ENCODE results near the gene TSPAN7. TPM values are rescaled to one million over a fixed set of nuclear protein-coding genes. Genes with fewer than 3 reads are reported as not detected.

Gene TSPAN7
- total RNA-seq, 1 experiment from 2014 or later, result 1.7 TPM

DNA sequence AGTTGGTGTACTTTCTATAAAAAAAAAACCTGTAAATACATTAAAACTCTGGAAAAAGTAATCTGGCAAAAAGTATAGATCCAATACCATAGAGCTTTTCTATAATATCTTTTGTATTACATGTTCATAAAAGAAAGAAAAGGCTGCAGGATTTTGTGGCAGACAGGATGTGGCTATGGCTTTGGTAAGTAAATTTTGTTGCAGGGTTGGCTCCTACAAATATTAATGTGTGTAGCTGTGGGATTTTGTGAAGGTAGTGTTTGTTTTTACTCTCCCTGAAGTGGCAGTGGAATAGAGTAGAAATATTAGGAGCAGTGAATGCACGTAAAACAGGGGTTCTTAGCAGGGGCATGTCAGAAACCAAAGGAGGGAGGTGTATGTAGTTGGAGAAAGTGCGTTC, 84.8 kb downstream of the TSPAN7 start:
- BruUV-seq (replicated peaks), result no TSS peak
- ChIA-PET POLR2A (no interaction called here), CTCF (no interaction called here)

DNA sequence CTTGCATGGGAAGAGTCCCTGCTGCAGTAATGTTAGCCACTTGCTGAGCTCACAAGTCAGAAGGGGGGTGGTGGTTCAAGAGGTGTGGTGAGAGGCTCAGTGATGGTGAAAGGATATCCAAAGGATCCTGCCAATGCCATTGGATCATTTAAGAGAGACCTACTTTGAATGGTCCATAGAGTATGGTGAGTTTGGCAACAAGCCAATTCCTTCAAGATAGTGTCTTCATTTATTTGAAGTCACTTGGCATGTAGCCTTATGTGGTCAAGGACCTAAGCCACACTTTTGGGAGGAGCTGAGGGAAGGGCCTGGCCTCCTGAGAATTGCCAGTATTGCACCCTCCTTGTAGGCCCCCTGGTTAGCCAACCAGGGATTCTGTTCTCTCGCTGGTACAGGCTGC, 87.9 kb downstream of the TSPAN7 start:
- no peaks in the 10 kb centered on the region for H3K36me3 Mint-ChIP-seq (ENCODE audit: insufficient read depth, unreplicated experiment)
- Histone ChIP-seq H3K27me3 (replicated peaks; ENCODE audit: control insufficient read depth, insufficient read depth, low read length) (no peaks in the 10 kb centered on the region), H3K4me1 (no peaks in the 10 kb centered on the region), H3K36me3 (ENCODE audit: control insufficient read depth, insufficient read depth, low read length) (no peaks in the 10 kb centered on the region), H3K4me3 (ENCODE audit: low read depth, low read length) (no peak overlapping the region), H3K9me3 (no peaks in the 10 kb centered on the region)
- no peaks in the 10 kb centered on the region for H3K9me3 Mint-ChIP-seq (ENCODE audit: unreplicated experiment)
- no peak overlapping the region for H3K27ac Mint-ChIP-seq (ENCODE audit: unreplicated experiment)
- intact Hi-C loops (cut with micrococcal nuclease; ENCODE audit: unreplicated experiment), result no loop called here
- ChIA-PET CTCF (no interaction called here), POLR2A (no interaction called here)
- BruUV-seq (replicated peaks), result no TSS peak
- H3K27me3 Mint-ChIP-seq (ENCODE audit: insufficient read depth, unreplicated experiment), result no peaks in the 10 kb centered on the region
- H3K4me1 Mint-ChIP-seq (ENCODE audit: low read depth, unreplicated experiment), result no peaks in the 10 kb centered on the region
- TF ChIP-seq, protein P1, sequence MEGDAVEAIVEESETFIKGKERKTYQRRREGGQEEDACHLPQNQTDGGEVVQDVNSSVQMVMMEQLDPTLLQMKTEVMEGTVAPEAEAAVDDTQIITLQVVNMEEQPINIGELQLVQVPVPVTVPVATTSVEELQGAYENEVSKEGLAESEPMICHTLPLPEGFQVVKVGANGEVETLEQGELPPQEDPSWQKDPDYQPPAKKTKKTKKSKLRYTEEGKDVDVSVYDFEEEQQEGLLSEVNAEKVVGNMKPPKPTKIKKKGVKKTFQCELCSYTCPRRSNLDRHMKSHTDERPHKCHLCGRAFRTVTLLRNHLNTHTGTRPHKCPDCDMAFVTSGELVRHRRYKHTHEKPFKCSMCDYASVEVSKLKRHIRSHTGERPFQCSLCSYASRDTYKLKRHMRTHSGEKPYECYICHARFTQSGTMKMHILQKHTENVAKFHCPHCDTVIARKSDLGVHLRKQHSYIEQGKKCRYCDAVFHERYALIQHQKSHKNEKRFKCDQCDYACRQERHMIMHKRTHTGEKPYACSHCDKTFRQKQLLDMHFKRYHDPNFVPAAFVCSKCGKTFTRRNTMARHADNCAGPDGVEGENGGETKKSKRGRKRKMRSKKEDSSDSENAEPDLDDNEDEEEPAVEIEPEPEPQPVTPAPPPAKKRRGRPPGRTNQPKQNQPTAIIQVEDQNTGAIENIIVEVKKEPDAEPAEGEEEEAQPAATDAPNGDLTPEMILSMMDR (IDR thresholded peaks at IDR 0.05; ENCODE audit: insufficient read depth in 1 of 2, low read depth in 1 of 2, low read length in 1 of 2, severe bottlenecking in 1 of 2, unreplicated experiment in 1 of 2), result no peak
- H3K4me3 Mint-ChIP-seq (ENCODE audit: unreplicated experiment), result no peak overlapping the region
- DNase-seq, result no peak

More for the DNA sequence above, 84.8 kb downstream of the TSPAN7 start:
- Mint-ChIP-seq H3K9me3 (ENCODE audit: unreplicated experiment) (no peaks in the 10 kb centered on the region), H3K4me3 (ENCODE audit: unreplicated experiment) (no peak overlapping the region), H3K4me1 (ENCODE audit: low read depth, unreplicated experiment) (peaks cover 14% of the 10 kb centered on the region), H3K27ac (ENCODE audit: unreplicated experiment) (no peak overlapping the region), H3K27me3 (ENCODE audit: insufficient read depth, unreplicated experiment) (no peaks in the 10 kb centered on the region), H3K36me3 (ENCODE audit: insufficient read depth, unreplicated experiment) (no peaks in the 10 kb centered on the region)
- DNase-seq, result no peak
- Histone ChIP-seq H3K27me3 (replicated peaks; ENCODE audit: control insufficient read depth, insufficient read depth, low read length) (no peaks in the 10 kb centered on the region), H3K9me3 (no peaks in the 10 kb centered on the region), H3K4me1 (no peaks in the 10 kb centered on the region), H3K36me3 (ENCODE audit: control insufficient read depth, insufficient read depth, low read length) (no peaks in the 10 kb centered on the region), H3K4me3 (ENCODE audit: low read depth, low read length) (no peak overlapping the region)
- TF ChIP-seq, protein P1 (IDR thresholded peaks at IDR 0.05; ENCODE audit: insufficient read depth in 1 of 2, low read depth in 1 of 2, low read length in 1 of 2, severe bottlenecking in 1 of 2, unreplicated experiment in 1 of 2), result no peak
- intact Hi-C loops (cut with micrococcal nuclease; ENCODE audit: unreplicated experiment), result no loop called here

DNA sequence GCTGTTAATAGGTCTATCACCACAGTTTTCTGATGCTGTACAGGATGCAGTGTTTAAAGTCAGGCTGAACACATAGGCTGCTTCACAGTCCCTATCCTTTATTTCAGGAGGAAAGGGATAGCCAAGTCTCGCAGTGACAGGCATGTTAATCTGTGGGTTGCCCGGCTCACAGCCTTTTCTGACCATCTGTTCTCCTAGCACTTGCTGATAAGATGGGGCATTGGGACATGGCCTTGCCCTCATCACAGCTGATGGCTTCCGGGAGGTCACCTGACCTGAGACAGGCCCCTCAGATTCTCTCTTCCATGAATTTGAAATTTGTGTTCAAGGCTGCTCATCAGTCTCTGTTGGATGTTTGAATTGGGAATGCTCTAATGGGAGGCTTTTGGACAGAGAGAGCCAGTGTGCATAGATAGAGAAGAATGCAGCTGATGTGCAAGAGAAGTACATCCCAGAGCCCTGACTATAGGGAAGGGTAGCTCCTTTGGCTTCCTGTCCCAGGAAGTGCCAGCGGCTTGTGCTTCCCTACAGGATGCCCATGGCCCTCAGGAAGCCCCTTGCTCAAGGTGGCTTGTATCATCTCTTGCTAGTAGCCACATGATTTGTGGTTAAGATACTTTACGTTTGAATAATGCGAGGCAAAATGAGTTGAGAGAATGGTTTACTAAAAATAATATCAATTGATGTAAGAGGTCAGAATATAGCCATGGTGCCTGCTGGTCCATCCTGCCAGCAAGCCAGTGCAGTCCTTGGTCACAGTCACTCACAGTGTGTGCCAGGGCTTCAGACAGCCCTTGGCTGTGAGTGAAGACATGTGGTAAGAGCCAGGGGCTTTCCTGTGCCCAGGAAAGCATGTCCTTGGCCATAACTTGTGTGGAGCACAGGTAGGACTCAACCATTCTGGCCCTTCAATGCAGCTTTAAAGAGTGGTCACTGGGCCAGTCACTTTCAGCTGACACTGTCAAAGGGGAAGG, 88.6 kb downstream of the TSPAN7 start:
- H3K27ac Mint-ChIP-seq (ENCODE audit: unreplicated experiment), result no peak overlapping the region
- peaks cover 5% of the 10 kb centered on the region for H3K4me1 Mint-ChIP-seq (ENCODE audit: low read depth, unreplicated experiment)
- Histone ChIP-seq H3K36me3 (ENCODE audit: control insufficient read depth, insufficient read depth, low read length) (no peaks in the 10 kb centered on the region), H3K9me3 (no peaks in the 10 kb centered on the region), H3K4me1 (no peaks in the 10 kb centered on the region), H3K27me3 (replicated peaks; ENCODE audit: control insufficient read depth, insufficient read depth, low read length) (no peaks in the 10 kb centered on the region), H3K4me3 (ENCODE audit: low read depth, low read length) (no peak overlapping the region)
- no peak for DNase-seq
- ChIA-PET CTCF (no interaction called here), POLR2A (no interaction called here)
- no peaks in the 10 kb centered on the region for H3K27me3 Mint-ChIP-seq (ENCODE audit: insufficient read depth, unreplicated experiment)
- H3K9me3 Mint-ChIP-seq (ENCODE audit: unreplicated experiment), result no peaks in the 10 kb centered on the region
- intact Hi-C loops (cut with micrococcal nuclease; ENCODE audit: unreplicated experiment), result no loop called here
- no peaks in the 10 kb centered on the region for H3K36me3 Mint-ChIP-seq (ENCODE audit: insufficient read depth, unreplicated experiment)
- TF ChIP-seq, protein P1 (IDR thresholded peaks at IDR 0.05; ENCODE audit: insufficient read depth in 1 of 2, low read depth in 1 of 2, low read length in 1 of 2, severe bottlenecking in 1 of 2, unreplicated experiment in 1 of 2), result no peak
- BruUV-seq (replicated peaks), result no TSS peak
- no peak overlapping the region for H3K4me3 Mint-ChIP-seq (ENCODE audit: unreplicated experiment)

Data from Caco-2 (cell line).